K562 (cell line): Measurements from ENCODE around the gene VARS1. TPM values are rescaled to one million over a fixed set of nuclear protein-coding genes. Genes with fewer than 3 reads are reported as not detected.

Source experiments
- KDM5B ChIP-seq: fragments of 200-600 bp; sonication (generic); IDR thresholded peaks from 2 replicates; pipeline ENCODE4 v1.6.1; 2012; ENCODE audit warnings: low read depth, mild to moderate bottlenecking, moderate library complexity, low read length, control low read depth, inconsistent platforms; ENCODE audit not compliant: insufficient replicate concordance
- MXI1 ChIP-seq: IDR thresholded peaks from 2 replicates; pipeline ENCODE4 v1.6.1; 2011; ENCODE audit warnings: low read depth, mild to moderate bottlenecking, improper control_type of control experiment, low read length
- SREBF2 ChIP-seq: sonication (generic); formaldehyde crosslinking; IDR thresholded peaks from 2 replicates; pipeline ENCODE4 v1.4.0; 2020; ENCODE audit warnings: mild to moderate bottlenecking, missing genetic modification reagents
- SUPT5H ChIP-seq: fragments of 450-650 bp; IDR thresholded peaks from 2 replicates; pipeline ENCODE4 v1.6.1; 2016
- ZBED1 ChIP-seq: IDR thresholded peaks from 2 replicates; pipeline ENCODE4 v1.6.1; 2014
- ZC3H11A ChIP-seq: IDR thresholded peaks from 2 replicates; pipeline ENCODE4 v1.6.1; 2012; ENCODE audit warnings: low read depth, low read length, improper control_type of control experiment
- ZFX ChIP-seq: sonication (generic); formaldehyde crosslinking; IDR thresholded peaks from 2 replicates; pipeline ENCODE4 v1.8.0; 2022; ENCODE audit warnings: mild to moderate bottlenecking, missing genetic modification reagents, moderate library complexity
- ZNF212 ChIP-seq: fragments of 450-650 bp; formaldehyde crosslinking; IDR thresholded peaks from 2 replicates; pipeline ENCODE4 v1.4.0; 2020; ENCODE audit warnings: mild to moderate bottlenecking
- ZNF431 ChIP-seq: sonication (generic); formaldehyde crosslinking; IDR thresholded peaks from 2 replicates; pipeline ENCODE4 v1.8.0; 2022; ENCODE audit warnings: mild to moderate bottlenecking, missing genetic modification reagents
- ZNF668 ChIP-seq: fragments of 250-450 bp; sonication (Bioruptor Pico); IDR thresholded peaks from 2 replicates; pipeline ENCODE4 v1.8.0; 2022; ENCODE audit warnings: mild to moderate bottlenecking, inconsistent platforms
- ZSCAN29 ChIP-seq: fragments of 450-650 bp; IDR thresholded peaks from 2 replicates; pipeline ENCODE4 v1.6.1; 2017
- polyA plus RNA-seq, 8 experiments: library from polyadenylated mRNA; depleted of rRNA in 4 of 8; stranded (reverse) in 5 of 8; unstranded in 3 of 8; fragments of >200 nt; fragmentation: Nextera tagmentation in 2 of 8; fragmentation: Illumina TruSeq in 1 of 8; extraction: Ambion mirVana in 2 of 8; extraction: Trizol in 1 of 8; gene quantifications; 2 replicates each; pipeline versions ENCODE4 v1.2.1 to v1.2.3, GENCODE V29; 2011 to 2014; ENCODE audit warnings: inconsistent platforms in 1 of 8, missing spikeins in 1 of 8
- total RNA-seq, 7 experiments: library from RNA; depleted of rRNA in 6 of 7; stranded (reverse); fragments of >200 nt in 6 of 7; fragmentation: Illumina TruSeq in 2 of 7; extraction: Trizol in 2 of 7; gene quantifications; 2 replicates each; pipeline versions ENCODE4 v1.2.1 to v1.2.3, GENCODE V29; 2011 to 2021; ENCODE audit warnings: low replicate concordance in 1 of 7
- TF ChIP-seq, protein P1 (sequence below): fragments of 450-650 bp; IDR thresholded peaks from 2 replicates; pipeline ENCODE4 v1.6.1; 2014; ENCODE audit warnings: low read depth, mild to moderate bottlenecking, moderate library complexity, borderline replicate concordance
- TF ChIP-seq, protein P2 (sequence below): sonication (generic); formaldehyde crosslinking; IDR thresholded peaks from 2 replicates; pipeline ENCODE4 v1.8.0; 2022; ENCODE audit warnings: mild to moderate bottlenecking, missing genetic modification reagents
- TF ChIP-seq, protein P3 (sequence below): fragments of 250-450 bp; sonication (Bioruptor Pico); IDR thresholded peaks from 2 replicates; pipeline ENCODE4 v1.5.0; 2021; ENCODE audit warnings: mild to moderate bottlenecking, moderate library complexity
- TF ChIP-seq, protein P4 (sequence below): IDR thresholded peaks from 2 replicates; pipeline ENCODE4 v1.6.1; 2016; ENCODE audit warnings: missing genetic modification characterization, missing compliant biosample characterization
- TF ChIP-seq, protein P5 (sequence below): sonication (generic); formaldehyde crosslinking; IDR thresholded peaks from 2 replicates; pipeline ENCODE4 v1.8.0; 2022; ENCODE audit warnings: missing genetic modification reagents, mild to moderate bottlenecking, moderate library complexity, borderline replicate concordance
- TF ChIP-seq, protein P6 (sequence below): fragments of 450-650 bp; formaldehyde crosslinking; IDR thresholded peaks from 2 replicates; pipeline ENCODE4 v1.4.0; 2020; ENCODE audit warnings: mild to moderate bottlenecking, moderate library complexity

Gene VARS1
- total and polyA plus RNA-seq, 9 of the 15 experiments (the other 6 are each of a cell fraction or from before 2014, with no cell fraction given): 2.9 to 488 (median 130) TPM

DNA sequence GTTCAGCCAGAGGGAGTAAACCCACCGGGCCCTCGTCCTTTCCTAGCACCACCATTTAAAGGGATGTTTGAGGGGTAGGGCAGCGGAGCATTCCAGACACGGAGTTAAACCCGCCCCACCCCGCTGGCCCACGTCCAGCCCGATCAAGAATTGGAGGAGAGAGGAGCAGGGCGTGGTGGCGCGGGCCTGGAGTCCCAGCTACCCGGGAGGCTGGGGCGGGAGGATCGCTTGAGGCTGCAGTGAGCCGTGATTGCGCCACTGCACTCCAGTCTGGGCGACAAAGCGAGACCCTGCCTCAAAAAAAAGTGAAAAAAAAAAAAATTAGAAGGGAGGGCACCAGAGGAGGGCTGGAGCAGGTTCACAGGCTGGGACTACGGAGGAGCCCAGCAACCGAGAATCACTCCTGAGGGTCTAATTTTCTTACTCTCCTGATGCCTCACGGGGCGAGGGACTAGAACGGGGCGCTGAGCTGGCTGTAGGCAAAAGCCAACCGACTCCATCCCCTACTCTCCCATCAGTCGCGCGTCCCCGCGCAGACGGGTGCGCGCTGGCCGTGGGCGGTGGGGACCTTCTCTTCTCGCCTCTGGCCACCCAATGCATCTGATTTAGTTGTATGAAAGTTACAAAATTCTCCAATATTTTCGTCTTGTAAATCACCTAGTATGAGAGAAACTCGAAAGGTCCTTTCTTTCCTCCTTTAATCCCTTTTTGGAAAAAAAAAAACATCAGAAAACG is 25.9 kb upstream of the VARS1 start (continued):
- TF ChIP-seq ZFX (no peak), ZSCAN29 (peak; percentile 15; the same call in 1 of the 2 replicates), MXI1 (no peak), ZC3H11A (peak; percentile 20; the same call in 1 of the 2 replicates), KDM5B (peak; percentile 42), ZNF431 (0 out of 2 replicates have a peak, but pooled peaks have one; percentile 56), ZBED1 (peak; percentile 59; the same call in 1 of the 2 replicates), ZNF212 (CRISPR knock-in tag) (no peak), ZNF668 (CRISPR knock-in tag) (no peak), SUPT5H (peak; percentile 58), SREBF2 (CRISPR knock-in tag) (peak; percentile 80; the same call in 1 of the 2 replicates)
- TF ChIP-seq, protein P1, sequence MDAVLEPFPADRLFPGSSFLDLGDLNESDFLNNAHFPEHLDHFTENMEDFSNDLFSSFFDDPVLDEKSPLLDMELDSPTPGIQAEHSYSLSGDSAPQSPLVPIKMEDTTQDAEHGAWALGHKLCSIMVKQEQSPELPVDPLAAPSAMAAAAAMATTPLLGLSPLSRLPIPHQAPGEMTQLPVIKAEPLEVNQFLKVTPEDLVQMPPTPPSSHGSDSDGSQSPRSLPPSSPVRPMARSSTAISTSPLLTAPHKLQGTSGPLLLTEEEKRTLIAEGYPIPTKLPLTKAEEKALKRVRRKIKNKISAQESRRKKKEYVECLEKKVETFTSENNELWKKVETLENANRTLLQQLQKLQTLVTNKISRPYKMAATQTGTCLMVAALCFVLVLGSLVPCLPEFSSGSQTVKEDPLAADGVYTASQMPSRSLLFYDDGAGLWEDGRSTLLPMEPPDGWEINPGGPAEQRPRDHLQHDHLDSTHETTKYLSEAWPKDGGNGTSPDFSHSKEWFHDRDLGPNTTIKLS: no peak
- TF ChIP-seq, protein P2, sequence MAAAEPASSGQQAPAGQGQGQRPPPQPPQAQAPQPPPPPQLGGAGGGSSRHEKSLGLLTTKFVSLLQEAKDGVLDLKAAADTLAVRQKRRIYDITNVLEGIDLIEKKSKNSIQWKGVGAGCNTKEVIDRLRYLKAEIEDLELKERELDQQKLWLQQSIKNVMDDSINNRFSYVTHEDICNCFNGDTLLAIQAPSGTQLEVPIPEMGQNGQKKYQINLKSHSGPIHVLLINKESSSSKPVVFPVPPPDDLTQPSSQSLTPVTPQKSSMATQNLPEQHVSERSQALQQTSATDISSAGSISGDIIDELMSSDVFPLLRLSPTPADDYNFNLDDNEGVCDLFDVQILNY (CRISPR knock-in tag): no peak
- TF ChIP-seq, protein P3, sequence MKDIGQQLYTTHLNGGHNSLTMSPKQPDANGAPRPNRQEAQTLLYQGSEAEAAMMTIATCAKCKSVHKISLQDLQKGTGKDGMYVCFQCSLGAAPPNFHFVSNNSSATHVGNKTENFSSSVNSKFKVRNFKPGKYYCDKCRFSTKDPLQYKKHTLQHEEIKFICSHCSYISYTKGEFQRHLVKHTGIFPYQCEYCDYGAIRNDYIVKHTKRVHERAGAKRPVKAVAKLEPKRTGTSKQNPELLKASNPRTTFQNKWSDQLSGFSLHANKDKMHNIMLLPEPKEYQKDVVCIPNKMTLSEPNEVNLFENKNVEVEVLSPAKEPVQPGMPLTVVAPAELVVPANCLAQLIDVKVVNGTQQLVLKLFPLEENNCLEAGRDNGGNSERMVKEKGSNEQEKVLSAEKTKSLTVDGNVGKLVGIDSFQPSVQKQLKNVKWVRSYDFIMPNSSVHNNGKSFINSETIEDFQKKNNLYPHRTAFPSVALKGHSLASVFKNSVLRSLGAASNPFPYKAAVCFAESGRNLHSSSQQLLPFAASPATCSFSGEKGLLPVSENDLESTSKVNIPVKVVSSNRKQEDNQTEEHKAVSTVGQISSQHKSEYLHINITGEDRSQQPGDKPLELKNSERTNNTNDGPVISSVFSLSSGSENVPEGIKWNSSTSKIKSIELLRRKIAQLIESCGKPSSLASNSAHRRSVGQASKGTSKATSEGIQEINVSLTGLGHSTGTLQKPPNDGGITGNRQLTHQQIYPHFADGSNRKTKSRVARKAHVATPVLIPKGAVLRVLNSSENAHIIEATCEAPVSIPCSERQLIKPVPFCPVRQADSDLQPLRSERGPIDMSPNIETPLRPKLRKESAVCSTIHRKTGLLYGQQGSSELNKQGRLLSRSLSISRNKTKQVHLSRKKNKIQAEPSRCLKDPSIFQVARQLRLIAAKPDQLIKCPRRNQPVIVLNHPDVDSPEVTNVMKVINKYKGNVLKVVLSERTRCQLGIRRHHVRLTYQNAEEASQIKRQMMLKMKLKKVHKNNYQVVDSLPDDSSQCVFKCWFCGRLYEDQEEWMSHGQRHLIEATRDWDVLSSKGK: no peak; the same call in 1 of the 2 replicates
- TF ChIP-seq, protein P4, sequence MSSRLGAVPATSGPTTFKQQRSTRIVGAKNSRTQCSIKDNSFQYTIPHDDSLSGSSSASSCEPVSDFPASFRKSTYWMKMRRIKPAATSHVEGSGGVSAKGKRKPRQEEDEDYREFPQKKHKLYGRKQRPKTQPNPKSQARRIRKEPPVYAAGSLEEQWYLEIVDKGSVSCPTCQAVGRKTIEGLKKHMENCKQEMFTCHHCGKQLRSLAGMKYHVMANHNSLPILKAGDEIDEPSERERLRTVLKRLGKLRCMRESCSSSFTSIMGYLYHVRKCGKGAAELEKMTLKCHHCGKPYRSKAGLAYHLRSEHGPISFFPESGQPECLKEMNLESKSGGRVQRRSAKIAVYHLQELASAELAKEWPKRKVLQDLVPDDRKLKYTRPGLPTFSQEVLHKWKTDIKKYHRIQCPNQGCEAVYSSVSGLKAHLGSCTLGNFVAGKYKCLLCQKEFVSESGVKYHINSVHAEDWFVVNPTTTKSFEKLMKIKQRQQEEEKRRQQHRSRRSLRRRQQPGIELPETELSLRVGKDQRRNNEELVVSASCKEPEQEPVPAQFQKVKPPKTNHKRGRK: 0 out of 2 replicates have a peak, but pooled peaks have one; percentile 13
- TF ChIP-seq, protein P5, sequence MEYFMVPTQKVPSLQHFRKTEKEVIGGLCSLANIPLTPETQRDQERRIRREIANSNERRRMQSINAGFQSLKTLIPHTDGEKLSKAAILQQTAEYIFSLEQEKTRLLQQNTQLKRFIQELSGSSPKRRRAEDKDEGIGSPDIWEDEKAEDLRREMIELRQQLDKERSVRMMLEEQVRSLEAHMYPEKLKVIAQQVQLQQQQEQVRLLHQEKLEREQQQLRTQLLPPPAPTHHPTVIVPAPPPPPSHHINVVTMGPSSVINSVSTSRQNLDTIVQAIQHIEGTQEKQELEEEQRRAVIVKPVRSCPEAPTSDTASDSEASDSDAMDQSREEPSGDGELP (CRISPR knock-in tag): peak; percentile 59; the same call in 1 of the 2 replicates
- TF ChIP-seq, protein P6, sequence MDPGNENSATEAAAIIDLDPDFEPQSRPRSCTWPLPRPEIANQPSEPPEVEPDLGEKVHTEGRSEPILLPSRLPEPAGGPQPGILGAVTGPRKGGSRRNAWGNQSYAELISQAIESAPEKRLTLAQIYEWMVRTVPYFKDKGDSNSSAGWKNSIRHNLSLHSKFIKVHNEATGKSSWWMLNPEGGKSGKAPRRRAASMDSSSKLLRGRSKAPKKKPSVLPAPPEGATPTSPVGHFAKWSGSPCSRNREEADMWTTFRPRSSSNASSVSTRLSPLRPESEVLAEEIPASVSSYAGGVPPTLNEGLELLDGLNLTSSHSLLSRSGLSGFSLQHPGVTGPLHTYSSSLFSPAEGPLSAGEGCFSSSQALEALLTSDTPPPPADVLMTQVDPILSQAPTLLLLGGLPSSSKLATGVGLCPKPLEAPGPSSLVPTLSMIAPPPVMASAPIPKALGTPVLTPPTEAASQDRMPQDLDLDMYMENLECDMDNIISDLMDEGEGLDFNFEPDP (CRISPR knock-in tag): 0 out of 2 replicates have a peak, but pooled peaks have one; percentile 48
